Measurements from ENCODE around the gene WDR55. TPM values are rescaled to one million over a fixed set of nuclear protein-coding genes. Genes with fewer than 3 reads are reported as not detected.
"Not testable (repeated sequence)": the region's sequence is repeated elsewhere in the genome, so short reads cannot be mapped to it uniquely, and the experiment has no call there.

WDR55 gene
- total and polyA plus RNA-seq, 7 experiments from 2014 or later, result 10.5 to 47.6 (median 36.4) TPM

DNA sequence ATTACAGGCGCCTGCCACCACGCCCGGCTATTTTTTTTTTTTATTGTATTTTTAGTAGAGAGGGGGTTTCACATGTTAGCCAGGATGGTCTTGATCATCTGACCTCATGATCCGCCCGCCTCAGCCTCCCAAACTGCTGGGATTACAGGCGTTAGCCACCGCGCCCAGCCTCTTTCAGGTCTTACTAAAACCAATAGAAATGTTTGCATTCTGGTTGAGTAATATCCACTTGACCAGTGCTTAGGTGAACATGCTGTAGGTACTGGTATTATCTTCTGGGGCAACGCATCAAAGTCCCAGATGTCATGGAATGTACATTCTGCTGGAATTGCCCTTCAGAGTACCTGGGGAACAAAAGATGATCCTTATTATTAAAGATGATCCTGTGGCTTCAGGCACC is 44.1 kb downstream of the WDR55 start:
- not testable (repeated sequence) for H3K9me3 ChIP-seq (ENCODE audit: control insufficient read depth in 2 of 3, low read length in 3 of 3); H3K27ac ChIP-seq (ENCODE audit: low read depth, low read length); H3K4me3 ChIP-seq (ENCODE audit: low read length); H3K4me1 ChIP-seq (ENCODE audit: control insufficient read depth in 2 of 2, insufficient read depth in 2 of 2, low read length in 2 of 2); DNase-seq; H3K4me3 Mint-ChIP-seq; ATAC-seq; H3K27me3 ChIP-seq (ENCODE audit: control insufficient read depth in 2 of 2, insufficient read depth in 2 of 2, low read length in 2 of 2)
- Mint-ChIP-seq H3K27me3 (peaks cover 0 to 11% (median 0%) of the 10 kb centered on the region in 5 donors), H3K9me3 (peaks cover 0 to 14% (median 0%) of the 10 kb centered on the region in 11 donors), H3K36me3 (peaks cover 7 to 20% (median 17%) of the 10 kb centered on the region in 5 donors), H3K4me1 (peaks cover 6 to 34% (median 25%) of the 10 kb centered on the region in 7 donors), H3K27ac (peak overlapping the region in 5 of 9 donors; percentile 79 to 100 (median 99))
- intact Hi-C loops (cut with micrococcal nuclease), result loop anchor here in 1 of 2 donors (10.0 kb wide), 2 partner anchors 594 to 856 kb away; partner anchors contain the start of gene PURA
- ChIA-PET CTCF (interaction anchor here (0.6 to 0.7 kb wide), 2 partner anchors 9 to 518 kb away, joined by 3 to 5 read pairs; partner anchors contain the start of gene ZMAT2), POLR2A (interaction anchor here (0.7 to 5.2 kb wide), 6 partner anchors 8 to 308 kb away, joined by 3 to 73 read pairs (median 4); partner anchors contain the start of genes ANKHD1, HARS1, HARS2 and IK)
- H3K36me3 ChIP-seq (ENCODE audit: control insufficient read depth in 2 of 3, insufficient read depth in 3 of 3, low read length in 3 of 3), result peaks cover 14 to 26% (median 16%) of the 10 kb centered on the region in 3 experiments

DNA sequence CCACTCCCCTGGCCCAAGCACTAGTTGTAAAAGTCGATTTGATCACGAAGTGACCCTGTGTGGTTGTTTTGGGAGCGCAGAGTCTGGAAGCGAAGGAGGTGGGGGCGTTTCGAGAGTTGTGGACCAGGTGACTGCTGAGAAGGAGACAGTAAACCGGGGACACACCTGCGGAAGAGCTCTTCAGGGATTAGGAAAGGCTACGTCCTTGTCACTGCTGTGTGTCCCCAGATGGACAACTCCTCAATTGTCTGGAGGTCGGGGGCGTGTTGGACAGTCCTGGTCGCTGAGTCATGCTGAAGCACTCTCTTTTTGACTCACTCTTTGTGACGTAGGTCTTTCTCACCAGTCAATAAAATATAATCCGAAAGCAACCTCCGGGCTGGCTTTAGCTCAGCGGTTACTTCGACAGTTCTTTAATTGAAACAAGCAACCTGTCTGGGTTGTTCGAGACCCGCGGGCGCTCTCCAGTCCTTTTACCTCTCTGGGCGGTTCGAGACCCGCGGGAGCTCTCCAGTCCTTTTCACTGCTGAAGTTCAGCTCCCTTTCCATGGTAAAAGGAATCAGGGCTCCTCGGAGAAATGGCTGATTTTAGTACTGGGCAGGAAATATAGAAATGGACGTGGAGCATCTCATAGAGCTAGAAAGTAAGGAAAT is 46.3 kb downstream of the WDR55 start:
- Histone ChIP-seq H3K27me3 (ENCODE audit: control insufficient read depth in 2 of 2, insufficient read depth in 2 of 2, low read length in 2 of 2) (no peaks in the 10 kb centered on the region), H3K4me3 (ENCODE audit: low read length) (peak overlapping the region; percentile 96), H3K36me3 (ENCODE audit: control insufficient read depth in 2 of 3, insufficient read depth in 3 of 3, low read length in 3 of 3) (peaks cover 0 to 6% (median 0%) of the 10 kb centered on the region in 3 experiments), H3K27ac (ENCODE audit: low read depth, low read length) (peak overlapping the region; percentile 72), H3K9me3 (ENCODE audit: control insufficient read depth in 2 of 3, low read length in 3 of 3) (no peaks in the 10 kb centered on the region), H3K4me1 (ENCODE audit: control insufficient read depth in 2 of 2, insufficient read depth in 2 of 2, low read length in 2 of 2) (peaks cover 0 to 5% of the 10 kb centered on the region in 2 donors)
- Mint-ChIP-seq H3K27me3 (peaks cover 0 to 11% (median 0%) of the 10 kb centered on the region in 5 donors), H3K4me3 (peak overlapping the region; percentile 95 to 100 (median 99)), H3K27ac (peak overlapping the region; percentile 98 to 100 (median 99)), H3K9me3 (peaks cover 0 to 14% (median 0%) of the 10 kb centered on the region in 11 donors), H3K4me1 (peaks cover 6 to 35% (median 25%) of the 10 kb centered on the region in 7 donors), H3K36me3 (peaks cover 0 to 11% (median 3%) of the 10 kb centered on the region in 5 donors)
- ChIA-PET POLR2A (interaction anchor here (0.6 to 5.2 kb wide), 22 partner anchors 9 to 408 kb away, joined by 3 to 73 read pairs (median 6); partner anchors contain the start of genes ANKHD1, EIF4EBP3, HARS1 and HARS2), CTCF (interaction anchor here (0.6 to 1.7 kb wide), 14 partner anchors 8 to 351 kb away, joined by 3 to 7 read pairs (median 3); partner anchors contain the start of genes ANKHD1, HARS1, HARS2 and SLC4A9)
- DNase-seq (peak; percentile 57 to 94 (median 87)), ATAC-seq (peak; percentile 89)
- intact Hi-C loops (cut with micrococcal nuclease), result loop anchor here (1.0 to 10.0 kb wide), 16 partner anchors 9 to 904 kb away; partner anchors contain the start of genes ANKHD1 (in 2 of the 2), CYSTM1 (in 2 of the 2), HARS1 (in 2 of the 2) and HARS2 (in 2 of the 2)

DNA sequence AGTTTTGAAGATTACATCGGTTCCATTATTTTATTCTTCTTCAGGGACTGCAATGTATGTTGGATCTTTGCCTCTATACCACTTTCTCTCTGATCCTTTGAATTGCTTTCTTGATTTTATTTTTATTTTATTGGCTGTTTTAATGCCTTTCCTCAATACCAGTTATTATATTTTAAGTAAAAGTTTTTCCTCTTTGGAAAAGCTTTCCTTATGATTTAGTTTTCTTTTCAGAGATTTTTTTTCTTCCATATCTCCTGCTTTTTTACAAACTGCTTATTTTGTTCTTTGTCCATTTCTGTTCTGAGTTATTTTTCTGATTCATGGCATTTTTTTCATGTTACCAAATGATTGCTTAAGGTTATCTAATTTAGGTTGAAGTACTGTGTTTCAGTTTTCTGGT is 47.1 kb downstream of the WDR55 start:
- ATAC-seq (no peak), DNase-seq (no peak)
- CTCF ChIA-PET, result interaction anchor here (0.6 to 1.7 kb wide), 3 partner anchors 14 to 318 kb away, joined by 3 to 7 read pairs (median 3); no protein-coding TSS in a partner anchor
- peaks cover 0 to 14% (median 0%) of the 10 kb centered on the region in 11 donors for H3K9me3 Mint-ChIP-seq
- H3K4me3 Mint-ChIP-seq, result peak overlapping the region; percentile 25 to 100 (median 99)
- peaks cover 0 to 9% (median 0%) of the 10 kb centered on the region in 5 donors for H3K36me3 Mint-ChIP-seq
- POLR2A ChIA-PET, result interaction anchor here (0.8 to 5.2 kb wide), 15 partner anchors 8 to 310 kb away, joined by 3 to 73 read pairs (median 6); partner anchors contain the start of genes ANKHD1, EIF4EBP3, IK and NDUFA2
- Histone ChIP-seq H3K27me3 (ENCODE audit: control insufficient read depth in 2 of 2, insufficient read depth in 2 of 2, low read length in 2 of 2) (no peaks in the 10 kb centered on the region), H3K4me1 (ENCODE audit: control insufficient read depth in 2 of 2, insufficient read depth in 2 of 2, low read length in 2 of 2) (peaks cover 0 to 5% of the 10 kb centered on the region in 2 donors), H3K27ac (ENCODE audit: low read depth, low read length) (peak overlapping the region; percentile 72), H3K36me3 (ENCODE audit: control insufficient read depth in 2 of 3, insufficient read depth in 3 of 3, low read length in 3 of 3) (no peaks in the 10 kb centered on the region), H3K4me3 (ENCODE audit: low read length) (no peak overlapping the region), H3K9me3 (ENCODE audit: control insufficient read depth in 2 of 3, low read length in 3 of 3) (no peaks in the 10 kb centered on the region)
- peaks cover 0 to 11% (median 0%) of the 10 kb centered on the region in 5 donors for H3K27me3 Mint-ChIP-seq
- intact Hi-C loops (cut with micrococcal nuclease), result loop anchor here (1.0 to 10.0 kb wide), 15 partner anchors 11 to 903 kb away; partner anchors contain the start of genes ANKHD1 (in 2 of the 2), CYSTM1 (in 2 of the 2), HARS1 (in 2 of the 2) and HARS2 (in 2 of the 2)
- H3K4me1 Mint-ChIP-seq, result peaks cover 6 to 32% (median 25%) of the 10 kb centered on the region in 7 donors
- H3K27ac Mint-ChIP-seq, result peak overlapping the region; percentile 31 to 100 (median 99)

DNA sequence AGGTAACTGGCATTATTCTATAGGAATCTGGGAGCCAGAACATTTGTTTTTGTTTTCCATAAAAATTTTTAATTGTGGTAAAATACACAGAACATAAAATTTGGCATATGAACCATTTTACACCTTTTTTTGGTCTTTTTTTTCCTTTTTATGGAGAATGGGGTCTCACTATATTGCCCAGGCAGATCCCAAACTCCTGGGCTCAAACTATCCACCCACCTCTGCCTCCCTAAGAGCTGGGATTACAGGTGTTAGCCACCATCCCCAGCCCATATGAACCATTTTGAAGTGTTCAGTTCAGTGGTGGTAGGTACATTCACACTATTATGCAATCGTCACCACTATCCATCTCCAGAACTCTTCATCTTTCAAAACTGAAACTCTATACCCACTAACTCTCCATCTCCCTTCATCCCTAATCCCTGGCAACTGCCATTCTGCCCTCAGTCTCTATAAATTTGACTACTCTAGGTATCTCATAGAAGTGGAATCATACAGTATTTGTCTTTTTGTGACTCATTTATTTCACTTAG is 48.9 kb downstream of the WDR55 start:
- no peak for ATAC-seq
- Histone ChIP-seq H3K9me3 (ENCODE audit: control insufficient read depth in 2 of 3, low read length in 3 of 3) (no peaks in the 10 kb centered on the region), H3K36me3 (ENCODE audit: control insufficient read depth in 2 of 3, insufficient read depth in 3 of 3, low read length in 3 of 3) (no peaks in the 10 kb centered on the region), H3K27me3 (ENCODE audit: control insufficient read depth in 2 of 2, insufficient read depth in 2 of 2, low read length in 2 of 2) (no peaks in the 10 kb centered on the region), H3K4me1 (ENCODE audit: control insufficient read depth in 2 of 2, insufficient read depth in 2 of 2, low read length in 2 of 2) (peaks cover 0 to 5% of the 10 kb centered on the region in 2 donors), H3K4me3 (ENCODE audit: low read length) (no peak overlapping the region), H3K27ac (ENCODE audit: low read depth, low read length) (no peak overlapping the region)
- no peak overlapping the region for H3K4me3 Mint-ChIP-seq
- CTCF ChIA-PET, result no interaction called here
- H3K9me3 Mint-ChIP-seq, result peaks cover 0 to 14% (median 0%) of the 10 kb centered on the region in 11 donors
- peaks cover 0 to 11% (median 0%) of the 10 kb centered on the region in 5 donors for H3K27me3 Mint-ChIP-seq
- POLR2A ChIA-PET, result no interaction called here
- intact Hi-C loops (cut with micrococcal nuclease), result loop anchor here (5.0 to 10.0 kb wide), 4 partner anchors 536 to 901 kb away; partner anchors contain the start of genes CYSTM1 (in 1 of the 2), DIAPH1 (in 1 of the 2) and TAF7 (in 1 of the 2)
- peaks cover 6 to 32% (median 25%) of the 10 kb centered on the region in 7 donors for H3K4me1 Mint-ChIP-seq
- H3K27ac Mint-ChIP-seq, result peak overlapping the region in 3 of 9 donors; percentile 38 to 70 (median 65)
- no peak for DNase-seq
- peaks cover 0 to 9% (median 0%) of the 10 kb centered on the region in 5 donors for H3K36me3 Mint-ChIP-seq

DNA sequence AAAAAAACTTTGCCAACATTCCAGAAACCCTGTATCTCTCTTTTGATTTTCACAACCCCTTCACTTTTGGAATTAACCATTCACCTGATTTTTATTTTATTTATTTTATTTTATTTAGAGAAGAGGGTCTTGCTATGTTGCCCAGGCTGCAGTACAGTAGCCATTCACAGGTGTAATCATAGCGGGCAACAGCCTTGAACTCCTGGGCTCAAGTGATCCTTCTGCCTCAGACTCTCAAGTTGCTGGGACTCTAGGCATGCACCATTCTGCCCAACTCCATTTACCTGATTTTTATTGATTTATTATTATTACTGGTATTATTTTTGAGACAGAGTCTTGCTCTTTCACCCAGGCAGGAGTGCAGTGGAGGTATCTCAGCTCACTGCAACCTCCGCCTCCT is 51.5 kb downstream of the WDR55 start:
- H3K4me3 Mint-ChIP-seq; DNase-seq; H3K36me3 Mint-ChIP-seq; H3K4me1 ChIP-seq (ENCODE audit: control insufficient read depth in 2 of 2, insufficient read depth in 2 of 2, low read length in 2 of 2); H3K27ac Mint-ChIP-seq; H3K36me3 ChIP-seq (ENCODE audit: control insufficient read depth in 2 of 3, insufficient read depth in 3 of 3, low read length in 3 of 3); H3K9me3 ChIP-seq (ENCODE audit: control insufficient read depth in 2 of 3, low read length in 3 of 3); ATAC-seq; CTCF ChIA-PET; H3K27me3 ChIP-seq (ENCODE audit: control insufficient read depth in 2 of 2, insufficient read depth in 2 of 2, low read length in 2 of 2); H3K4me3 ChIP-seq (ENCODE audit: low read length); H3K27ac ChIP-seq (ENCODE audit: low read depth, low read length); H3K9me3 Mint-ChIP-seq: not testable (repeated sequence)
- intact Hi-C loops (cut with micrococcal nuclease), result loop anchor here in 1 of 2 donors (10.0 kb wide), 1 partner anchor 899 kb away; the partner anchor contains the start of gene DIAPH1
- Mint-ChIP-seq H3K27me3 (peaks cover 0 to 11% (median 2%) of the 10 kb centered on the region in 5 donors), H3K4me1 (peaks cover 0 to 20% (median 14%) of the 10 kb centered on the region in 7 donors)
- POLR2A ChIA-PET, result interaction anchor here (1.7 kb wide), 1 partner anchor 69 kb away, joined by 6 read pairs; the partner anchor contains the start of genes IK and NDUFA2

DNA sequence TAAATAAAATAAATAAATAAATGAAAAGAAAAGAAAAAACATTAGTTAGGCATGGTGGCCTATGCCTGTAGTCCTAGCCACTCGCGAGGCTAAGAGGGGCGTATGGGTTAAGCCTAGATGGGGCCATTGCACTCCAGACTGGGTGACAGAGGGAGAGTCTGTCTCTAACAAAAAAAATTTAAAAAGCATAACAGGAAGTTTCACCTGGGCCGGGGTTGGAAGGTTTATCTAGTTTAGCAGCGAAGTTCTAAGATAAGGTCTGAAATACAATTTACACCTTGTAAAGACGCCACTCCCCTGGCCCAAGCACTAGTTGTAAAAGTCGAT is 53.5 kb downstream of the WDR55 start:
- intact Hi-C loops (cut with micrococcal nuclease), result loop anchor here in 1 of 2 donors (10.0 kb wide), 1 partner anchor 897 kb away; the partner anchor contains the start of gene DIAPH1
- ATAC-seq, result no peak
- Histone ChIP-seq H3K27ac (ENCODE audit: low read depth, low read length) (no peak overlapping the region), H3K9me3 (ENCODE audit: control insufficient read depth in 2 of 3, low read length in 3 of 3) (no peaks in the 10 kb centered on the region), H3K36me3 (ENCODE audit: control insufficient read depth in 2 of 3, insufficient read depth in 3 of 3, low read length in 3 of 3) (no peaks in the 10 kb centered on the region), H3K4me3 (ENCODE audit: low read length) (no peak overlapping the region), H3K4me1 (ENCODE audit: control insufficient read depth in 2 of 2, insufficient read depth in 2 of 2, low read length in 2 of 2) (no peaks in the 10 kb centered on the region), H3K27me3 (ENCODE audit: control insufficient read depth in 2 of 2, insufficient read depth in 2 of 2, low read length in 2 of 2) (peaks cover 0 to 4% of the 10 kb centered on the region in 2 donors)
- Mint-ChIP-seq H3K36me3 (no peaks in the 10 kb centered on the region), H3K4me3 (peak overlapping the region in 4 of 10 donors; percentile 13 to 58 (median 36)), H3K9me3 (no peaks in the 10 kb centered on the region), H3K4me1 (peaks cover 0 to 10% (median 2%) of the 10 kb centered on the region in 7 donors), H3K27ac (peak overlapping the region in 1 of 9 donors; percentile 67), H3K27me3 (peaks cover 0 to 15% (median 12%) of the 10 kb centered on the region in 5 donors)
- ChIA-PET POLR2A (no interaction called here), CTCF (interaction anchor here (0.6 to 4.6 kb wide), 5 partner anchors 171 to 390 kb away, joined by 5 to 37 read pairs (median 6); partner anchors contain the start of gene EIF4EBP3)
- DNase-seq, result no peak

Data from naive thymus-derived CD4-positive, alpha-beta T cell (primary cell).